Vagina (tissue), 2 donors: ENCODE measurements around the gene PCAT7.

Source experiments
- POLR2A ChIP-seq, 2 donors: fragments of 450-650 bp; IDR thresholded peaks; one replicate each; pipeline ENCODE4 v1.6.1; 2017; ENCODE audit warnings: antibody characterized with exemption in 2 of 2, mild to moderate bottlenecking in 2 of 2, moderate library complexity in 2 of 2
- TF ChIP-seq, protein P1 (sequence below), 3 experiments: fragments of 450-650 bp in 2 of 3; fragments of 200-600 bp in 1 of 3; sonication (generic) in 1 of 3; IDR thresholded peaks; one replicate each; pipeline ENCODE4 v1.5.1; 2017 to 2019; ENCODE audit warnings: antibody characterized with exemption in 3 of 3, mild to moderate bottlenecking in 2 of 3, moderate library complexity in 2 of 3

DNA sequence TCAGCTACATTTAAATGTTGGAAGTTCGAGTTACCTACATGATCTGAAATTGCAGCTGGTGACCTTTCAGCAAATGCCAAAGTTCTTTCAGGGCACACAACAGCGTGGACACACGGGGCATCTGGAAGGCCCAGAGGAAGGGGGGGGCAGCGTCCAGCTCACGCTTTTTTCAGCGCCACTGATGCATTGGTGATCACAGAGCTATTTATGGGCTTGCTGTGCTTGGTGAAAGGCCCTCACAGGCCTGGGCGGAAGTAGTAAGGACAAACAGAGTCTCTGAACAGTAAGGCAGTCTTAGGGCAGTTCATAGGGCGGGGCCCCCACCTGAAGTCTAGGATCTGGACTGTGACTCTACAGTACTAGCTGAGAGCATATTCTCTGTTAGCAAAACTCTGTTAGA, 45.4 kb downstream of the PCAT7 start:
- TF ChIP-seq, protein P1, sequence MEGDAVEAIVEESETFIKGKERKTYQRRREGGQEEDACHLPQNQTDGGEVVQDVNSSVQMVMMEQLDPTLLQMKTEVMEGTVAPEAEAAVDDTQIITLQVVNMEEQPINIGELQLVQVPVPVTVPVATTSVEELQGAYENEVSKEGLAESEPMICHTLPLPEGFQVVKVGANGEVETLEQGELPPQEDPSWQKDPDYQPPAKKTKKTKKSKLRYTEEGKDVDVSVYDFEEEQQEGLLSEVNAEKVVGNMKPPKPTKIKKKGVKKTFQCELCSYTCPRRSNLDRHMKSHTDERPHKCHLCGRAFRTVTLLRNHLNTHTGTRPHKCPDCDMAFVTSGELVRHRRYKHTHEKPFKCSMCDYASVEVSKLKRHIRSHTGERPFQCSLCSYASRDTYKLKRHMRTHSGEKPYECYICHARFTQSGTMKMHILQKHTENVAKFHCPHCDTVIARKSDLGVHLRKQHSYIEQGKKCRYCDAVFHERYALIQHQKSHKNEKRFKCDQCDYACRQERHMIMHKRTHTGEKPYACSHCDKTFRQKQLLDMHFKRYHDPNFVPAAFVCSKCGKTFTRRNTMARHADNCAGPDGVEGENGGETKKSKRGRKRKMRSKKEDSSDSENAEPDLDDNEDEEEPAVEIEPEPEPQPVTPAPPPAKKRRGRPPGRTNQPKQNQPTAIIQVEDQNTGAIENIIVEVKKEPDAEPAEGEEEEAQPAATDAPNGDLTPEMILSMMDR (IDR thresholded peaks at IDR 0.05): no peak
- TF ChIP-seq POLR2A (IDR thresholded peaks at IDR 0.05): no peak
